Cardiac septum (tissue), 1 donor: ENCODE measurements around the gene CELA2A. TPM values are rescaled to one million over a fixed set of nuclear protein-coding genes. Genes with fewer than 3 reads are reported as not detected.
"Not testable (repeated sequence)": the region's sequence is repeated elsewhere in the genome, so short reads cannot be mapped to it uniquely, and the experiment has no call there.

Experiments
- DNase-seq: peaks from one replicate; pipeline ENCODE4 v3.0.0-alpha.2; 2020; ENCODE audit warnings: low spot score
- intact Hi-C: fragments of 100-400 bp; cut with DNase I; formaldehyde crosslinking; loops from one replicate; pipeline ENCODE4 v1.14.0; 2022
- total RNA-seq: library from RNA; stranded (reverse); fragmentation: NEBNext Ultra II Directional; extraction: Animal tissue kit (Norgen Biotek cat#: 25700); gene quantifications from one replicate; pipeline ENCODE4 v1.2.1, GENCODE V29; 2021
- donor health status: DM: no; HTN: no; CAD: no.

CELA2A gene
- total RNA-seq, 1 donor from 2014 or later: not detected

DNA sequence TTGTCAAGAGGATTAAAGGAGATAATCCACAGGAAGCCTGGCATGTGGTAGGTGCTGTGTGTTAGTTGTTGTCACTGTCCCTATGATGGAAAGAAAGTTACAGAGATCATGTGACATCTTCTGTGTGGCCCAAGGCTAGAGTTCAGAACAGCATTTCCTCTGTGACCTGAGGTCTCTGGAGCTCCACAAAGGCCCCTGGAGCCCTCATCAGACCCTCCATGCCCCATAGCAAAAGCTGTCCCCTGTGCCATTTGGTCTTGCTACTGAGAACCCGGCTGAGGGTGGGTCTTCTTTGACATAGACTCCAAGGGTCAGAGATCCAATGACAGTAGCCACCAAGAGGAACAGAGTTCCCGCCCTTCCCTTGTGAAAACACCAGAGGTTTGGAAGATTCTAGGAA lies 27.4 kb downstream of the CELA2A start:
- intact Hi-C loops: no loop called here
- DNase-seq: no peak

- DNase-seq, intact Hi-C loops: not testable (repeated sequence)
These were observed 27.9 kb downstream of the CELA2A start for GRCh38 chr1:15484443-15484842.

- DNase-seq: no peak
- intact Hi-C loops: no loop called here
These were observed 29.1 kb downstream of the CELA2A start for GRCh38 chr1:15485636-15486035.

DNA sequence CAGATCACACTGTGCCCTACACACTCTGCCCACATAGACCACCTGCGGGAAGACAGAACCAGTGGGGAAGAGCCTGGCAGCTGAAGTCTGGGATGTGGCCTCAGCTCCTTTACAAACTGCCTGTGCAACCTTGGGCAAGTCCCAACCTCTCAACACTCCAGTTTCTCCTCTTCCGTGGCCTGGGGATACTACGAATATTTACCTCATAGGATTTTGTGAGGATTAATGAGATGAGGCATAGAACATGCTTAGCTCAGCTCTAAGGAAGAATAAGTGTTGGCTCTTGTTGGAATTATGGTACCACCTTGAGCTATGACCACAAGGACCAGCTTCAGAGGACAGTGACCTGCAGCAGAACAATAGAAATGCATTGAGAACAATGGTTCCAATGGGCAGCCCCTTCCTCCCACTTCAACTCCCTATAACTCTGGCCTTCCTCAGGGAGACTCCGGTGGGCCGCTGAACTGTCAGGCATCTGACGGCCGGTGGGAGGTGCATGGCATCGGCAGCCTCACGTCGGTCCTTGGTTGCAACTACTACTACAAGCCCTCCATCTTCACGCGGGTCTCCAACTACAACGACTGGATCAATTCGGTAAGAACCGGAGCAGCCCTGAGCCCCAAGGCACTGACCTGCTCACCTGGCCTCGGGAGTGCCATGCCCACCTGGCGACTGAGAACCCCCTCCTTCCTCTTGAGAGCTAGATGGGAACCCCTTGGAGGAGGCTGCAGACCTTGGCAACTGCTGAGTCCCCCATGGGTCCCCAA lies 30.5 kb downstream of the CELA2A start:
- intact Hi-C loops: not testable (repeated sequence)

DNA sequence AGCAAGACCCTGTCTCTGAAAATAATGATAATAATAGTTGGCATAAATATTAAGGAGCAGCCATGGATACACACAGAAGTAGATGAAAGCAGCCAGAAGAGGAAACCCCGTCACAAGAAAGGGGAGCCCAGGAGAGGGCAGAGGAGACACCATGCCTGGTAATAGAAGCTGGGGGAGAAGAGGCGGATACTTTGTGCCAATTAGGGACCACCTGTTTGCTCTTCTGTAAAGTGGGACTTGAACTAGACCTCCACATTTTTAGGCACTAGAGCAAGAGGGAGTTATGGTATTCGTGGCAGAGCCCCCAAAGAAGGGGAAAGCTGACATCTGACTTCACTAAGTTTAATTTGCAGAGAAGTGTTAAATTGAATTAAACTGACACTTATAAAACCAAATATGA lies 31.8 kb downstream of the CELA2A start:
- DNase-seq: no peak
- intact Hi-C loops: no loop called here

More for the DNA sequence above, 30.5 kb downstream of the CELA2A start:
- DNase-seq: not testable (repeated sequence)

GRCh38 chr1:15489052-15489736 lies 32.7 kb downstream of the CELA2A start:
- DNase-seq: no peak
- intact Hi-C loops: no loop called here

GRCh38 chr1:15491010-15491409 lies 34.5 kb downstream of the CELA2A start:
- intact Hi-C loops: not testable (repeated sequence)

GRCh38 chr1:15492596-15492995 lies 36.1 kb downstream of the CELA2A start:
- intact Hi-C loops: no loop called here
- DNase-seq: no peak

More at GRCh38 chr1:15491010-15491409, 34.5 kb downstream of the CELA2A start:
- DNase-seq: not testable (repeated sequence)

GRCh38 chr1:15493869-15494390 lies 37.4 kb downstream of the CELA2A start:
- DNase-seq: no peak
- intact Hi-C loops: no loop called here

GRCh38 chr1:15500184-15501178 lies 43.9 kb downstream of the CELA2A start:
- DNase-seq: no peak
- intact Hi-C loops: loop anchor here (5.0 kb wide), 1 partner anchor 178 kb away; no protein-coding TSS in a partner anchor

DNA sequence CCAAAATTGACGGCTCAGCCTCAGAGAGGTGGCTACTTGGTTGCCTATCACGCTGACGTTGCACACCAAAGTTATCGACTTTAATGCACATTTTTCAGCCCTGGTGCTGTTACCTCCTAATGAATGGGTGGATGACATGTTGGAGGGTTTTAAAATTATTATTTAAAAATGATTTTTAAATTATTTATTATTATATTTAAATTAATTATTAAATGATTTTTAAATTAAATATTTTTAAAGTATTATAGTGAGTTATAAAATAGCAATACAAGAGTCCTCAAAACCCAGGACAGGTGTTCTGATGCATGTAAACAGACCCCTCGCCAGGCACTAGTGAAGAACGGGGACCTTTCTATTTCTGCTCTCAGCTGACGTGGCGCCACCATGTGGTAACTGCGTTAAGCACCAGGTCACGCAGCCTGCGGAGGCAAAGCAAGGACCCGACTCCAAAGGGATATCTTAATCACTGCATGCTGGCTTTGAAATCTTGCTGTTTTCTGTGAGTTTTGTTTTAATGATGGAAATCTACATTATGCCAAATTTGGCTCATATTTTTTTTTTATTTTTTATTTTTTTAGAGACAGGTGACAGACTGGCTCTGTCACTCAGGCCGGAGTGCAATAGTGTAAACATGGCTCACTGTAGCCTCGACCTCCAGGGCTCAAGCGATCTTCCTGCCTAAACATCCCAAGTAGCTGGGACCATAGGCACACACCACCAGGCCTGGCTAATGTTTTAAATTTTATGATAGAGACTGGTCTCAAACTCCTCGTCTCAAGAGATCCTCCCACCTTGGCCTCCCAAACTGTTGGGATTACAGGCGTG lies 44.9 kb downstream of the CELA2A start:
- peak; percentile 80 for DNase-seq
- intact Hi-C loops: loop anchor here (5.0 kb wide), 1 partner anchor 179 kb away; no protein-coding TSS in a partner anchor

DNA sequence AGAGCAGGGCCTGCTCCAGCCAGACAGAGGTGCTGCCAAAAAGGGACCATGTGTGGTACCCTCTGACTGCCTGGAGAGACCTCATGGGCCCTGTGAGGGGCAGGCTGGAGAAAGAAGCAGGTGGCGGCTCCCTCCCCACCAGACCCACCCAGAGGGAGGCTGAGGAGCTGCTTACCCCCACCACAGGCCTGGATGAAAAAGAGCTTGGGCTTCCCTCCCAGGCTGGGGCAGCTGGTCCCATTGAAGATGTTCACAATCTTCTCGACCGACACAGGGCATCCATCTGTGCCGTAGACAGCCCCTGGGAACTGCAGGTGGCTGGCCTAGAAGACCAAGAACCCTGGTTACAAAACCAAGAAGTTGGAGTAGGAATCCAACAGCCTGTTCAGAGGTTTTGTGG lies 47.9 kb downstream of the CELA2A start:
- intact Hi-C loops: loop anchor here (5.0 kb wide), 1 partner anchor 182 kb away; no protein-coding TSS in a partner anchor

DNA sequence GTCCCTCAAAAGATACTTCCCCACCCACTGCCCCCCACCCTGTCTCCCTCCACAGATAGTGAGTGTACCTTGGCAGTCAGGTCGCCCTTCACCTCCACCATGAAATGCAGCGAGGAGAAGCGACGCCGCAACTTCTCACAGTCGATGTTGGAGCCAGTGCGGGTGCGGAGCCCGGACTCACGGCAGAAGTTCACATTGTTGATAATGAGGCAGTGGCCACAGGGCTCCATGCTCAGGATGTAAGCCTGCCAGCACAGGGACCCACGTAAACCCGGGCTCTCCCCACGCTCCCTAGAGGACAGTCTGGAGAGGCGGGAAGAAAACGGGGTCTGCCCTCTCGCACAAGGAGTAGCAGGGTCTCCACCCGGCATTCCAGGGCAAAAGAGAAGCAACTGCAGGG lies 50.3 kb downstream of the CELA2A start:
- intact Hi-C loops: no loop called here

More for the DNA sequence above, 47.9 kb downstream of the CELA2A start:
- DNase-seq: no peak

GRCh38 chr1:15507278-15507677 lies 50.7 kb downstream of the CELA2A start:
- intact Hi-C loops: no loop called here
- no peak for DNase-seq

More for the DNA sequence above, 50.3 kb downstream of the CELA2A start:
- DNase-seq: no peak

DNA sequence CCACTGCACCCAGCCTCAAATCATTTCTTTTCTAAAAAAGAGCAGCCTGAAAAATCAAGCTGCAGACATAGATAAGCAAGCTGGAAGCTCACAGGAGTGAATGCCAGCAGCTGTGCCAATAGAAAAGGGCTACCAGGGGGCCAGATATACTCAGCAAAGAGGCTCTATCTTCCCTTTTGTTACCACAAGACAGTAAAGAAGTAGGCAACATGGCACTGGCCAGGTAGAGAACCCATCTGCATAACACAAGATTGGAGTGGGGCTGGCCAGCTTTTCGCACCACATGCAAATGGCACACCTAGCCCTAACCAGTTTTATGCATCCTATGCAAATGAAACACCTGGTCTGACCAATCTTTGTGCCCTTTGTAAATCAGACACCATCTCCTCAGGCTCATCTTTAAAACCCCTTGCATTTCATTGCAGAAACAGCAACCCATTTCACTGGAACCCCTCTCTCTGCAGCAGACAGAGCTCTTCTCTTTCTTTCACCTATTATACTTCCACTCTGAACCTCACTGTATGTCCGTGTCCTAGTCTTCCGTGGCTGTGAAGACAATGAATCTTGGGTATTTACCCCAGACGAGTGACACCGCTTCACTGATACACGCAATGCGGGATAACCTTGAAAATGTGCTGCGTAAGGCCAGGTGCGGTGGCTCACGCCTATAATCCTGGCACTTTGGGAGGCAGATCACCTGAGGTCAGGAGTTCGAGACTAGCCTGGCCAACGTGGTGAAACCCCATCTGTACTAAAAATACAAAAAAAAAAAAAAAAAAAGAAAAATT lies 52.4 kb downstream of the CELA2A start:
- no peak for DNase-seq
- intact Hi-C loops: no loop called here

GRCh38 chr1:15509586-15509985 lies 53.1 kb downstream of the CELA2A start:
- intact Hi-C loops: no loop called here
- DNase-seq: no peak

DNA sequence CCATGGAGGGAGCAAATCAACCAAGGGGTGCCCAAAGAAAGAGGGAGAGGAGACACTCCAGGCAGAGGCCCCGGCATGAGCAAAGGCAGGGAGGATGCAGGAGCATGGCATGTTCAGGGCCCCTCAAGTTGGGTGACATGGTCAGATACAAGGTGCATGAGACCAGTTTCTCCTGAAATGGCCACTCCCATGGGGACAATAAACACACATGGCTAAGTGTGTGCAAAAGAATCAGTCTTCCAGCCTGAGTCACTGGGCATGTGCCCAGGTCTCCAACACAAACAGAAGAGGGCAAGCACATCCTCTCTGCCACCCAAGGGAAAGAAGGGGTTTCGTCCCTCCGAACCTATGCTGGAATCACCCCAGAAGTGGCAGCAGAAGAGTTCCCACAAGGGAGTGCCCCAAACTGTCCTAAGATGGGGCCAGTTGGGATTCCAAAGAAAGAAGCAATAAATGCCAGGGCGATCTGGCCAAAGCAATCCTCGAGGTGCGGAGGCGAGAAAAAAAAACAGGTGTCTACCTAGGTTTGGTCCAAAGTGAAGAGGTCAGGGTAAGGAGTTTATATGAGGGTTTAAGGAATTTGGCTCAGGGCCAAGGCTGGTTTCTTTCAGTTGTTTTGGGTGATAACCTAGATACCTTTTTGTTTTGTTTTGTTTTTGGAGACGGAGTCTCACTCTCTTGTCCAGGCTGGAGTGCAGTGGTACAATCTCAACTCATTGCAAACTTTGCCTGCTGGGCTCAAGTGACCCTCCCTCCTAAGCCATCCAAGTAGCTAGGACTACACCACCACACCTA lies 54.3 kb downstream of the CELA2A start:
- DNase-seq: no peak
- intact Hi-C loops: no loop called here
